ENCODE data around the gene SCNN1B.

DNA sequence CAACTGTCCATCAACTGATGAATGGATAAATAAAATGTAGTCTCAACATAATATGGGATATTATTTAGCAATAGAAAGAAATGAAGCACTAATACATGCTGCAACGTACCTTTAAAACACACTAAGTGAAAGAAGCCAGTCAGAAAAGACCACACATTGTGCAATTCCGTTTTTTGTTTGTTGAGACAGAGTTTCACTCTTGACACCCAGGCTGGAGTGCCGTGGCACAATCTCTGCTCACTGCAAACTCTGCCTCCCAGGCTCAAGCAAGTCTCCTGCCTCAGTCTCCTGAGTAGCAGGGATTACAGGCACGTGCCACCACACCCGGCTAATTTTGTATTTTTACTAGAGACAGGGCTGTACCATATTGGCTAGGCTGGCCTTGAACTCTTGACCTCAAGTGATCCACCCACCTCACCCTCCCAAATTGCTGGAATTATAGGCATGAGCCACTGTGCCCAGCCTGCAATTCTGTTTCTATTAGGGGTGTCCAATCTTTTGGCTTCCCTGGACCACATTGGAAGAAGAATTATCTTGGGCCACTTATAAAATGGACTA is 40.1 kb downstream of the SCNN1B start:
- TF ChIP-seq, protein P1, sequence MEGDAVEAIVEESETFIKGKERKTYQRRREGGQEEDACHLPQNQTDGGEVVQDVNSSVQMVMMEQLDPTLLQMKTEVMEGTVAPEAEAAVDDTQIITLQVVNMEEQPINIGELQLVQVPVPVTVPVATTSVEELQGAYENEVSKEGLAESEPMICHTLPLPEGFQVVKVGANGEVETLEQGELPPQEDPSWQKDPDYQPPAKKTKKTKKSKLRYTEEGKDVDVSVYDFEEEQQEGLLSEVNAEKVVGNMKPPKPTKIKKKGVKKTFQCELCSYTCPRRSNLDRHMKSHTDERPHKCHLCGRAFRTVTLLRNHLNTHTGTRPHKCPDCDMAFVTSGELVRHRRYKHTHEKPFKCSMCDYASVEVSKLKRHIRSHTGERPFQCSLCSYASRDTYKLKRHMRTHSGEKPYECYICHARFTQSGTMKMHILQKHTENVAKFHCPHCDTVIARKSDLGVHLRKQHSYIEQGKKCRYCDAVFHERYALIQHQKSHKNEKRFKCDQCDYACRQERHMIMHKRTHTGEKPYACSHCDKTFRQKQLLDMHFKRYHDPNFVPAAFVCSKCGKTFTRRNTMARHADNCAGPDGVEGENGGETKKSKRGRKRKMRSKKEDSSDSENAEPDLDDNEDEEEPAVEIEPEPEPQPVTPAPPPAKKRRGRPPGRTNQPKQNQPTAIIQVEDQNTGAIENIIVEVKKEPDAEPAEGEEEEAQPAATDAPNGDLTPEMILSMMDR (IDR thresholded peaks at IDR 0.05; ENCODE audit: poor library complexity, severe bottlenecking): no peak
- TF ChIP-seq EP300 (conservative IDR thresholded peaks at IDR 0.05; ENCODE audit: poor library complexity, severe bottlenecking): no peak
- TF ChIP-seq RAD21 (conservative IDR thresholded peaks at IDR 0.05): no peak
- TF ChIP-seq POLR2AphosphoS5 (IDR thresholded peaks at IDR 0.05): no peak
- TF ChIP-seq EZH2 (IDR thresholded peaks at IDR 0.05; ENCODE audit: borderline replicate concordance, insufficient read depth, low read length, poor library complexity, severe bottlenecking): no peak
- TF ChIP-seq, protein P2, sequence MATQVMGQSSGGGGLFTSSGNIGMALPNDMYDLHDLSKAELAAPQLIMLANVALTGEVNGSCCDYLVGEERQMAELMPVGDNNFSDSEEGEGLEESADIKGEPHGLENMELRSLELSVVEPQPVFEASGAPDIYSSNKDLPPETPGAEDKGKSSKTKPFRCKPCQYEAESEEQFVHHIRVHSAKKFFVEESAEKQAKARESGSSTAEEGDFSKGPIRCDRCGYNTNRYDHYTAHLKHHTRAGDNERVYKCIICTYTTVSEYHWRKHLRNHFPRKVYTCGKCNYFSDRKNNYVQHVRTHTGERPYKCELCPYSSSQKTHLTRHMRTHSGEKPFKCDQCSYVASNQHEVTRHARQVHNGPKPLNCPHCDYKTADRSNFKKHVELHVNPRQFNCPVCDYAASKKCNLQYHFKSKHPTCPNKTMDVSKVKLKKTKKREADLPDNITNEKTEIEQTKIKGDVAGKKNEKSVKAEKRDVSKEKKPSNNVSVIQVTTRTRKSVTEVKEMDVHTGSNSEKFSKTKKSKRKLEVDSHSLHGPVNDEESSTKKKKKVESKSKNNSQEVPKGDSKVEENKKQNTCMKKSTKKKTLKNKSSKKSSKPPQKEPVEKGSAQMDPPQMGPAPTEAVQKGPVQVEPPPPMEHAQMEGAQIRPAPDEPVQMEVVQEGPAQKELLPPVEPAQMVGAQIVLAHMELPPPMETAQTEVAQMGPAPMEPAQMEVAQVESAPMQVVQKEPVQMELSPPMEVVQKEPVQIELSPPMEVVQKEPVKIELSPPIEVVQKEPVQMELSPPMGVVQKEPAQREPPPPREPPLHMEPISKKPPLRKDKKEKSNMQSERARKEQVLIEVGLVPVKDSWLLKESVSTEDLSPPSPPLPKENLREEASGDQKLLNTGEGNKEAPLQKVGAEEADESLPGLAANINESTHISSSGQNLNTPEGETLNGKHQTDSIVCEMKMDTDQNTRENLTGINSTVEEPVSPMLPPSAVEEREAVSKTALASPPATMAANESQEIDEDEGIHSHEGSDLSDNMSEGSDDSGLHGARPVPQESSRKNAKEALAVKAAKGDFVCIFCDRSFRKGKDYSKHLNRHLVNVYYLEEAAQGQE (IDR thresholded peaks at IDR 0.05; ENCODE audit: borderline replicate concordance): no peak
- no peak for TF ChIP-seq TAF1 (IDR thresholded peaks at IDR 0.05; ENCODE audit: low read depth)
- no peak for TF ChIP-seq MXI1 (conservative IDR thresholded peaks at IDR 0.05; ENCODE audit: poor library complexity, severe bottlenecking)
